Skeletal muscle satellite cell (primary cell): ENCODE results near the gene SMAD4.

ENCODE experiments used
- H3K27me3 ChIP-seq: 2 replicates; pipeline ENCODE4 v1.7.0; 2013; ENCODE audit warnings: low read length; ENCODE audit not compliant: control insufficient read depth, insufficient read depth
- H3K36me3 ChIP-seq: 2 replicates; pipeline ENCODE4 v1.7.0; 2013; ENCODE audit warnings: mild to moderate bottlenecking, control low read depth, low read length; ENCODE audit not compliant: insufficient read depth
- H3K4me1 ChIP-seq: 2 replicates; pipeline ENCODE4 v1.7.0; 2013; ENCODE audit warnings: low read length; ENCODE audit not compliant: control insufficient read depth, insufficient read depth
- H3K4me2 ChIP-seq: 2 replicates; pipeline ENCODE4 v1.7.0; 2013; ENCODE audit warnings: mild to moderate bottlenecking, low read length
- H3K4me3 ChIP-seq: 2 replicates; pipeline ENCODE4 v1.7.0; 2013; ENCODE audit warnings: low read length
- H3K9ac ChIP-seq: 2 replicates; pipeline ENCODE4 v1.7.0; 2013; ENCODE audit warnings: mild to moderate bottlenecking, low read depth, low read length, moderate library complexity
- H3K9me3 ChIP-seq: replicated peaks from 2 replicates; pipeline ENCODE4 v1.7.0; 2013; ENCODE audit warnings: mild to moderate bottlenecking, control low read depth, low read length

The SMAD4 gene

GRCh38 chr18:51006948-51007789, 22.8 kb upstream of the SMAD4 start:
- no peak overlapping the region for H3K9ac ChIP-seq
- no peaks in the 10 kb centered on the region for H3K36me3 ChIP-seq
- H3K27me3 ChIP-seq, result no peaks in the 10 kb centered on the region
- no peak overlapping the region for H3K4me3 ChIP-seq
- H3K4me2 ChIP-seq, result no peak overlapping the region
- no peaks in the 10 kb centered on the region for H3K9me3 ChIP-seq
- no peaks in the 10 kb centered on the region for H3K4me1 ChIP-seq

GRCh38 chr18:51007790-51008139, 22.2 kb upstream of the SMAD4 start:
- H3K27me3 ChIP-seq, result no peaks in the 10 kb centered on the region
- no peaks in the 10 kb centered on the region for H3K36me3 ChIP-seq
- no peak overlapping the region for H3K9ac ChIP-seq
- H3K9me3 ChIP-seq, result no peaks in the 10 kb centered on the region
- no peak overlapping the region for H3K4me3 ChIP-seq
- H3K4me2 ChIP-seq, result no peak overlapping the region
- H3K4me1 ChIP-seq, result no peaks in the 10 kb centered on the region

GRCh38 chr18:51009072-51009471, 20.9 kb upstream of the SMAD4 start:
- no peak overlapping the region for H3K9ac ChIP-seq
- no peak overlapping the region for H3K4me2 ChIP-seq
- H3K9me3 ChIP-seq, result no peaks in the 10 kb centered on the region
- no peaks in the 10 kb centered on the region for H3K4me1 ChIP-seq
- no peaks in the 10 kb centered on the region for H3K27me3 ChIP-seq
- H3K36me3 ChIP-seq, result no peaks in the 10 kb centered on the region
- H3K4me3 ChIP-seq, result no peak overlapping the region

- no peaks in the 10 kb centered on the region for H3K9me3 ChIP-seq
- H3K4me3 ChIP-seq, result no peak overlapping the region
- no peaks in the 10 kb centered on the region for H3K4me1 ChIP-seq
- no peaks in the 10 kb centered on the region for H3K27me3 ChIP-seq
- H3K9ac ChIP-seq, result no peak overlapping the region
- H3K36me3 ChIP-seq, result no peaks in the 10 kb centered on the region
- no peak overlapping the region for H3K4me2 ChIP-seq
Measured at GRCh38 chr18:51010218-51010617, 19.8 kb upstream of the SMAD4 start.

GRCh38 chr18:51011709-51012108, 18.3 kb upstream of the SMAD4 start:
- Histone ChIP-seq H3K9me3 (no peaks in the 10 kb centered on the region), H3K36me3 (no peaks in the 10 kb centered on the region), H3K9ac (no peak overlapping the region), H3K4me3 (no peak overlapping the region), H3K4me2 (no peak overlapping the region), H3K27me3 (no peaks in the 10 kb centered on the region), H3K4me1 (no peaks in the 10 kb centered on the region)

GRCh38 chr18:51012441-51012840, 17.6 kb upstream of the SMAD4 start:
- no peaks in the 10 kb centered on the region for H3K27me3 ChIP-seq
- H3K4me2 ChIP-seq, result no peak overlapping the region
- H3K4me1 ChIP-seq, result no peaks in the 10 kb centered on the region
- H3K9ac ChIP-seq, result no peak overlapping the region
- H3K9me3 ChIP-seq, result no peaks in the 10 kb centered on the region
- H3K36me3 ChIP-seq, result peaks cover 2% of the 10 kb centered on the region
- H3K4me3 ChIP-seq, result no peak overlapping the region

GRCh38 chr18:51013259-51013658, 16.8 kb upstream of the SMAD4 start:
- Histone ChIP-seq H3K4me2 (no peak overlapping the region), H3K9ac (no peak overlapping the region), H3K36me3 (peaks cover 2% of the 10 kb centered on the region), H3K27me3 (no peaks in the 10 kb centered on the region), H3K9me3 (no peaks in the 10 kb centered on the region), H3K4me1 (no peaks in the 10 kb centered on the region), H3K4me3 (no peak overlapping the region)

- Histone ChIP-seq H3K4me2 (no peak overlapping the region), H3K9me3 (no peaks in the 10 kb centered on the region), H3K4me1 (no peaks in the 10 kb centered on the region), H3K27me3 (no peaks in the 10 kb centered on the region), H3K4me3 (no peak overlapping the region), H3K36me3 (peaks cover 6% of the 10 kb centered on the region), H3K9ac (no peak overlapping the region)
Measured at GRCh38 chr18:51017140-51017879, 12.7 kb upstream of the SMAD4 start.

- Histone ChIP-seq H3K9ac (no peak overlapping the region), H3K36me3 (peaks cover 13% of the 10 kb centered on the region), H3K4me2 (no peak overlapping the region), H3K4me1 (no peaks in the 10 kb centered on the region), H3K4me3 (no peak overlapping the region), H3K9me3 (no peaks in the 10 kb centered on the region), H3K27me3 (no peaks in the 10 kb centered on the region)
Measured at GRCh38 chr18:51020536-51020935, 9.5 kb upstream of the SMAD4 start.

- H3K27me3 ChIP-seq, result no peaks in the 10 kb centered on the region
- H3K4me3 ChIP-seq, result no peak overlapping the region
- peaks cover 14% of the 10 kb centered on the region for H3K36me3 ChIP-seq
- no peaks in the 10 kb centered on the region for H3K9me3 ChIP-seq
- no peaks in the 10 kb centered on the region for H3K4me1 ChIP-seq
- no peak overlapping the region for H3K4me2 ChIP-seq
- no peak overlapping the region for H3K9ac ChIP-seq
Measured at GRCh38 chr18:51021226-51021965, 8.6 kb upstream of the SMAD4 start.

- H3K4me2 ChIP-seq, result no peak overlapping the region
- H3K36me3 ChIP-seq, result peaks cover 17% of the 10 kb centered on the region
- H3K4me3 ChIP-seq, result no peak overlapping the region
- no peaks in the 10 kb centered on the region for H3K27me3 ChIP-seq
- no peak overlapping the region for H3K9ac ChIP-seq
- H3K4me1 ChIP-seq, result peaks cover 16% of the 10 kb centered on the region
- no peaks in the 10 kb centered on the region for H3K9me3 ChIP-seq
Measured at GRCh38 chr18:51025512-51025911, 4.5 kb upstream of the SMAD4 start.
